Mesenteric fat pad (tissue), 1 donor: ENCODE results near the gene MRPL11. TPM values are rescaled to one million over a fixed set of nuclear protein-coding genes. Genes with fewer than 3 reads are reported as not detected.
"Not testable (repeated sequence)": the region's sequence is repeated elsewhere in the genome, so short reads cannot be mapped to it uniquely, and the experiment has no call there.

Source experiments
- DNase-seq: peaks from one replicate; pipeline ENCODE4 v3.0.0-alpha.2; 2020; ENCODE audit warnings: low spot score
- total RNA-seq: library from RNA; stranded (reverse); fragmentation: NEBNext Ultra II Directional; extraction: Animal tissue kit (Norgen Biotek cat#: 25700); gene quantifications from one replicate; pipeline ENCODE4 v1.2.1, GENCODE V29; 2021
- donor health status: DM: yes; HTN: yes; CAD: no.

Gene MRPL11
- total RNA-seq, 1 donor from 2014 or later, result 32.2 TPM

DNA sequence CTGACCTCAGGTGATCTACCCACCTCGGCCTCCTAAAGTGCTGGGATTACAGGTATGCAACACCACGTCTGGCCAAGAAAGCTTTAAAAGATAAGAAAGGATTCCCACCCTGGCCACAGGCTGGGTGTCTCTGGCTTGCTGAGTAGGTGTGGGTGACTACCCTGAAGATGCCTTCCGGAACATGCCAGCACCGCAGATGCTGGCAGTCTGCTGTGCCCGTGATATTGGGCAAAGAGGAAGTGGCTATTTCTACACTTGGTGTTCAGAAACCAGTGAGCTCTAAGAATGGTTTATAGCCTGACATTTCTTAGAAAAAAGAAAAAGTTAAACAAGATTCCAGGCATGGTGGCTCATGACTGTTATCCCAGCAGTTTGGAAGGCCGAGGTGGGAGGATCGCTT, 6.1 kb downstream of the MRPL11 start:
- no peak for DNase-seq

DNA sequence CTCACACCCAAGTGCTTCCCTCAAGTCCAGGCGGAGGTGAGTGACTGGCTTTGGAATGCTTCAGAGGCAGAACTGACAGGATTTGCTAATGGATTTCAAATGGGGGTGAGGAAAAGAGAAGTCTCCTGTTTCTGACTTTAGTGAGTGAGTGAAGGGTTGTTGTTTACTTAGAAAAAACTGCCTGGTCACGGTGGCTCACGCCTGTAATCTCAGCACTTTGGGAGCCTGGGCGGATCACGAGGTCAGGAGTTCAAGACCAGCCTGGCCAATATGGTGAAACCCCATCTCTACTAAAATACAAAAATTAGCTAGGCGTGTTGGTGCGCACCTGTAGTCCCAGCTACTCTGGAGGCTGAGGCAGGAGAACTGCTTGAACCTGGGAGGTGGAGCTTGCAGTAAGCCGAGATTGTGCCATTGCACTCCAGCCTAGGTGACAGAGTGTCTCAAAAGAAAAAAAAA, 6.7 kb downstream of the MRPL11 start:
- not testable (repeated sequence) for DNase-seq

DNA sequence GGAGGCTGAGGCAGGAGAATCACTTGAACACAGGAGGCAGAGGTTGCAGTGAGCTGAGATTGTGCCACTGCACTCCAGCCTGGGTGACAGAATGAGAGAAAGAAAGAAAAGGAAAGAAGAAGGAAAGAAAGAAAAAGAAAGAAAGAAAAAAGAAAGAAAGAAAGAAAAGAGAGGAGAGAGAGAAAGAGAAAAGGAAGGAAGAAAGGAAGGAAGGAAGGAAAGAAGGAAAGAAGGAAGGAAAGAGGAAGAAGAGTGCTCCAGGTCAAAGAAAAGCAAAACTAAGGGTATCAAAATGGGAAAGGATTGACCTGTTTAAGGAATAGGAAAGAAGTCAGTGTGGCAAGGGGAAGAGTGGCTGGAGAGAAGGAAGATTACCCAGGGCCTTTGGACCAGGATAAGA, 7.4 kb downstream of the MRPL11 start:
- DNase-seq, result not testable (repeated sequence)

DNA sequence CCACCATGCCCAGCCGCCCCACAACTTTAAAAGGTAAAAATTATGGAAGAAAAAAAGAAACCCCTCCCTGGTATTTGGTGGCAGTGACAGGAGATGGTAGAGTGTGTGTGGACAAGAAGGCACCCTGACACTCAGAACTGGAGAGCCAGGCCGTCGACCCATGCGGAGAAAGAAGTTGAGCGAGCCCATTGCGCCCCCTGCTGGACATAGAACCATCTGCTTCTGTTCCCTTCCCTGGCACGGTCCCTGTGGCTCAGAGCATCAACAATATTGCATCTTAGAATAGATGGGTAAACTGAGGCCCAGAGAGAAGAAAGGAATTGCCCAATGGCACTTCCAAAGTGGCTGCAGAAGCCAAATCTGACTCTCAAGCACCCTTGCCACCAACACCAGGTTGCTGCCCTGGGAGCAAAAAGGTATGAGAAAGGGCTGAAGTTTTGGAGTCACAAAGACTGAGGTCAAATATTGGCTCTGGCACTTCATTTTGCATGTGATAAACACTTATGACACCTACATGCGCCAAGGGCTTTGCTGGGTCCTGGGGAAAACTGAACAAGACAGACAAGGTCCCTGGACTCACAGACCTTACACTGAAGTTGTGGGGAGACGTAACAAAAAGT, 8.6 kb downstream of the MRPL11 start:
- DNase-seq, result no peak

DNA sequence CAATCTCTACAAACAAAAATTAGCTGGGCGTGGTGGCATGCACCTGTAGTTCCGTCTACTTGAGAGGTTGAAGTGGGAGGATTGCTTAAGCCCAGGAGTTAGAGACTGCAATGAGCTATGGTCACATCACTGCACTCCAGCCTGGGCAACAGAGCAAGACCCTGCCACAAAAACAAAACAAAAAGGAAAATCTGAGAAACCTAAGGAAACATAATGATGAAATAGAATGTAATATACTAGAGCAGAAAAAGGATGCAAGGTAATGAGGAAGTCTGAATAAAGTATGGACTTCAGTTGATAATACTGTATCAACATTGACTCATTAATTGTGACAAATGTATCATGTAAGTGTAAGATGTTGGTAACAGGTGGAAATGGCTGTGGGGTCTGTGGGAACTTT, 9.7 kb downstream of the MRPL11 start:
- DNase-seq, result no peak

DNA sequence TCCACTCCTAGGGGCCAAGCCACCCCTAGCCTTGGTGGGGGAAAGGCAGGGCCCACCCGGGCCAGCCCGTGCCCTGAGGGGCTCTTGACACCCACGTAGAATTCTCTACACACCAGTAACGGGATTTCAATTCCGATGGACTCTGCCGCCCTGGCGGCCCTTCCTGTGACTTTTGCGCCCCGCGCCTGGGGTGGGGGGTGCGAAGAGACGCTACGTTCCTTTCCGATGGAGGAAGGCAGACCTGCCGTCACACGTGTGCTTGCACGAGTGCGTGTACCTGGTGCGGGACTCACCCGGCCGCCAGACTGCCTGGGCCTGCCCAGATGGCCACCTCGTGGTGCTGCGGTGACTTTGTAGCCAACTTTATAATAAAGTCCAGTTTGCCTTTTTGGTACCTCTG, 12.3 kb downstream of the MRPL11 start:
- no peak for DNase-seq

DNA sequence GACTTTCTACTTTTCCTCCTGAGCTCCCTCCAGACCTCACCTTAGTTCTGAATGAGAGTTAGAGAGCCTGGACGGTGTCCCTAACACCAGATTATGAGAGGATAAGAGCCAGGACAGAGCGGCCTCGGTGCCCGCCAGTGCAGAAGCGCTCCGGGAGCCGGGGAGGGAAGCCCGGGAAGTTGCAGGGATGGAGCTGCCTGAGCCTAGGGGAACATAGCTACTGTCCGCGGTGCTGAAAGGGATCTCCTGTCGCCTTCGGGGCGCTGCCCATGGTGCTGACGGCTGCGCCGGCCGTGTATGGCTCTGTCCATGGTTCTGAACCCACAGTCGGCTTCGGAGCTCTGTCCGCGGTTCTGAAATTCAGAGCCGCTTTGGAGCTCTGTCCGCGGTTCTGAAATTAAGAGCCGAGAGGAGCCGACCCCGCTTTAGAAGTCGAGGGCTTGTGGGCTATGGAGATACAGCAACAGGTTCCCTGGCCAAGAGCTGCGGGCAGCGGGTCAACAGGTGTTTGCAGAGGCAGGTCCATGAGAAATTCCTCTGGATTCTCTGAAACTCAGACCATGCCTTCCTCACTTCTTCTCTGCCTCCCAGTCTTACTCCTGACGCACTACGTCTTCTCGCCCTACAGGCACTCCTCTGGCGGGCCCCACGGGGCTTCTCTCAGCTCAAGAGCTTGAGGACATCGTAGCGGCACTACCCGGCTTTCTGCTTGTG, 17.0 kb downstream of the MRPL11 start:
- peak; percentile 94 for DNase-seq

DNA sequence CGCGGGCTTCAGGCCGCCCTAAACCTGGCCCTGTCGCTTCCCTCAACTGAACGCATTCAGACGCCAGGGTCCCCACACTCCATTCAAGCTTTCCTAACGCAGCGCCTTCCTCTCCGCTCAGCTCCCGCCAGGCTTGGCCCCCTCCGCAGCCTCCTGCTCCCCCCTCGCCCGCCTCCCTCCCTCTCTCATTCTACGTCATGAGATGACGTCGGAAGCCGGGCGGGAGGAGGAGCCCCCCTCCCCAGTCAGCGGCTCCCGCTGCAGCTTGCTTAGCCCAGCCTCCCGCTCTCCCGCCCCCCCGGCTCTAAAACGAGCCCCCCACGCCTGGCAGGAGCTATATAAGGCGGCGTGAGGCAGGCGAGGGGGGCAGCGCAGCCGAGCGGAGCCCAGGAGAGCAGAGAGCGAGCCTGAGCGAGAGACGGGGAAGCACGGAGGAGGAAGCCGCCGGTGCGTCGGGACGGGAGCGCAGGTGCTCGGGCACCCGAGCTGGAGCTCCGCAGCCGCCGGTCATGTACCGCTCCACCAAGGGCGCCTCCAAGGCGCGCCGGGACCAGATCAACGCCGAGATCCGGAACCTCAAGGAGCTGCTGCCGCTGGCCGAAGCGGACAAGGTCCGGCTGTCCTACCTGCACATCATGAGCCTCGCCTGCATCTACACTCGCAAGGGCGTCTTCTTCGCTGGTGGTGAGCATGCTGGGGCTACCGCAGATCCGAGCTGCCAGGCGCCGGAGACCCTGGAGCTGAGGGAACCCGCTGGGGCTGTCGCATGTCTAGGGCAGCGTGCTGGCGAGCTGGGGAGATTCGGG, 17.8 kb downstream of the MRPL11 start, which contains the start of gene NPAS4:
NPAS4 (plus strand) TSS at position 365 of the 806 bp plus-strand sequence; CDS start at position 510, 145 bp downstream.
- DNase-seq, result no peak

DNA sequence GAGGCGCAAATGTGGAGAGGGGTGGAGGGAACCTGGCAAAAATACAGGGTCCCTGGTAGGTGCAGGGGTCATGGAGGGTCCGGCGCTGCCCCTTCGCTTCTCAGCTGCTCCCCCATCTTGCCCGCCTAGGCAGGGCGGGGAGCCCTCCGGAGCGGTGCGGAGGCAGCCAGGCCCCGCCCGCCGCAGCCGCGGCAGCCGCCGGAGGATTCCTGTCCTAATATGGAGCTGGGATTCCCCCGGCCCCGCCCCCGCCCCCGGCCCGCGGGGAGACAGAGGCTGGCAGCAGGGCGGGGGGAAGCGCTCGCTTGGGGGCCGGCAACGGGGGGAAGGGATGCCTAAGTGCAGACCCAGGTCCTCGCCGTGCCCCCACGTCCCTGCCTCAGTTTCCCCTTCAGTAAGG, 18.8 kb downstream of the MRPL11 start:
- DNase-seq, result no peak

DNA sequence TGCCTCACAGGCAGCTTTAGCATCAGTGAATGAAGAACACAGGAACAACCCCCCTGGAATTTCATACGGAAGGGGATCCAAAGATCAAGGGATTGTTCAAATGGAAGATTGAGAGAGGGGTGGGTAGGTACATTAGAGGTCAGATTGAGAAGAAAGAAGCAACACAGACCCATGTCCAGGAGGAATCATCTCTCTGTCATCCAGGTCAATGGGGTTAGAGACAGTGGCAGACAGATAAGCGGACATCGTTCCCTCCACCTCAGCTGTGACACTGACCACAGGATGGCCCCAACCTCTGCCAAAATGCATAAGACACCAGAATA, 19.7 kb downstream of the MRPL11 start:
- DNase-seq, result no peak

DNA sequence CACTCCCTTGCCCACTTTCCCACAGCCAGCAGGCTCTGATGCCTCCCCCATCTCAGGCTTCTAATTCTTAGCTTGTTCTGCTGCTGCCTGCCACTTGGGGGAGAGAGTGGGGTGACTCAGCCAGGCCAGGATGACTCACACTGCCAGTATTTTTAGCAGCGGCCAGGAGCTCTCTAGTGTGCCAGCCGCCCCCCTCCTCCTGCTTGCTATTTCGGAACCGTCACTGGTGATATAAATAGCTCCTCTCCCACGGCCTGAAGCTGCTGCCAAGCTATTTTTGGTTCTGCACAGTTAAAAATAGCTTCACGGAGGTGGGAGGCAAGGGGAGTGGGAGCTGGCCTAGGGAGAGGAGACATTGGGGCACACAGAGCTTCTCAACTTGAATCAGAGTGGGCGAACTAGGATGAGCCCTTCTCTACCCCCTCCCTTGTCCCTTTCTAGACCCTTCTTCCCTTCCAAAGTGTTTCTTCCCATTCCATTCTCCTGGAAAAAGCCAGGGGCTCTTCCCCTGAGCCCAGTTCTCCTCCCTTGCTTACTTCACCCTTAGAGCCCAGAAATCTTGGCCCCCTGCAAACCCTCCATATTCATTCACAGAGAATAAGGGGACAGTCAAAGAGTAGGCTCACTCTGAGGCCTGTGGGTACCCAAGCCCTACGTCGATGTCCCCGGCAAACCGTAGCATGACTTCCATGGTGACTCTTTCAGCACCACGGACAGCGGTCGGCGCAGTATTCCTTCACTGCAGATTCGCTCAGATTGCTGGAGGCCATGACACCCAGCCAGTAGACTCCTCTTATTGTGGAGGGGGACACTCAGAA, 20.3 kb downstream of the MRPL11 start:
- no peak for DNase-seq

DNA sequence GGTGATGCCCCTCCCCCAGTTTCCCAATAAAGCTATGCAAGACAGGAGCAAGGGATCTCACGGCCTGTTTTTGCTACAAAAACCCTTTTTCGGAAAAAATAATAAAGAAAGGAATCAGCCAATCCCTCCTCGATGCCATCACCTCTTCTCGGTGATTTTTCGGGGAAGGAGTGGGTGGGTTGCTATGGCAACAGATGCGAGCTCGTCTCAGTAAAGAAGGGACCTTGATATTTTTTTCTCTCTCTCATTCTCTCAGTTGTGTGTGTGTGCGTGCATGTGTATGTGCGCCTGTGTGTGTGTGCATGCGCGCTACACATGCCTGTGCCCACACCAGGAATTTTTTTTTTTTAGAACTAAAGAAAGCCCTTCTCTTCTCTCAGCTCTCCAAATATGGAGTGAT, 21.6 kb downstream of the MRPL11 start:
- DNase-seq, result no peak

DNA sequence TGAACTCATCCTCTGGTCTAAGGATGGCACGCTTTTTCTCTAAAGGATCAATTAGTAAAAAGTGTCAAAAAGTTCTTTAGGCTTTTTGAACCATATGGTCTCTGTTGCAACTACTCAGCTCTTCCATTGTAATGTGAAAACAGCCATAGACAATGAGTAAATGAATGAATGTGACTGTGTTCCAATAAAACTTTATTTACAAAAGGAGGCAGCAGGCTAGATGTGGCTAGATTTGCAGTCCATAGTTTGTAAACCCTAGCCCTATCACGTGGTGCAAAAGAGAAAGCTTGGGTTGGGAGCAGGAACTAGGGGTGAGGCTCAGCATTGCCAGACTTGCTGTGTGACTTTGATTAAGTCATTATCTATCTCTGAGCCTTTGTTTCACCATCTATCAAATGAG, 23.2 kb downstream of the MRPL11 start:
- no peak for DNase-seq

DNA sequence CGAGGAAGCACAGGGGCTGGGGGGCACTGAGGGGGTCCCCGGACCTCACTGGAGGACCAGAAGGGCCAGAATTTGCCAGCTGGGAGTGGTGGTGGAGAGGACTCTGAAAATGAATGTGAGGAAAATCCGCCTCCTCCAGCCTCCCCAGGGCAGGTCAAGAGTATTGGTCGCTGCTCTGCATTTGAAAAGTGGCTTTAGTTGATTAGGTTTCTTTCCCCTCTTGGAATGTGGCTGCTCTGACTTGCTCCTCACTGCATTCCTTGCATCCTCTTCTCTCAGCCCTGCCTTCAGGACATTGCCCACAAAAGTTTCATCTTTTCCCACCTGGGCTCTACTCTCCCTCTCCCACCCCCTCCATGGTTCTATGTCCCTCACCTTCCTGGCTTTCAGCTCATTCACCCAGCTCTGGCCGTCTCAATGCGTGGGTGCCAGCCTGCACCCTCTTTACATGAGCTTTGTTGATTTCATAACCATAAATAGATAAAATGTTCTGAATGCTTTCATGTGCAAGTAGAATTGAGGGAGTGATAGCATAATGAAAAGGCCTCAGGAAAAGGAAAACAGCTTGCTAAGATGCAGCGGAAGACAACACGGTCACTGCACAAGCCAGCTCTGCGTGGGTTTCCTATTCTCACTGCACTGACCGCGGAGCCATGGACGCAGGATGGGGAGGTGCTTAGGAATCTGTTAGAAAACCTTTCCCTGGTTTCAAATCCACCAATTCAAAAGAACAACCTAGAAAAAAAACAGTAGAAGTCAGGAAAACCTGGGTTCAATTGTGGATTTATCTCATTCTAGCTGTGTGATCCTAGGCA, 24.3 kb downstream of the MRPL11 start:
- no peak for DNase-seq

DNA sequence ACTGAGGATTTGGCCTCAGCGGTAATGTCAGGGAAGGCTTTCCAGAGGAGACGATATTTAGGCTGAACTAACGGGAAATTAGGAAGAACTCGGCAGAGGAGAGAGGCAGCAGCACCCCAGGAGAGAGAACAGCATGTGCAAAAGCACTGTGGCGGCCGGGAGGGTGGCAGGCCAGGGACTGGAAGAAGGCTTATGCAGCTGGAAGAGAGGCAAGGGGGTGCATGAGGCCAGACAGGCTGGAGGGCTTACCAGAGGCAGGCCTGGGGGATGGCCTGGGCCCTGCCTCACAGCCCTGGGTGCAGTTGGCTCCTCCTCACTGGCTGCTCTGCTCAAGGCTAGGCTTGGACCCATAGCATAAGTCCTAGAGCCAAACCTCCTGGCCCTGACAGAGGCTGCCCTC, 25.5 kb downstream of the MRPL11 start:
- DNase-seq, result no peak

DNA sequence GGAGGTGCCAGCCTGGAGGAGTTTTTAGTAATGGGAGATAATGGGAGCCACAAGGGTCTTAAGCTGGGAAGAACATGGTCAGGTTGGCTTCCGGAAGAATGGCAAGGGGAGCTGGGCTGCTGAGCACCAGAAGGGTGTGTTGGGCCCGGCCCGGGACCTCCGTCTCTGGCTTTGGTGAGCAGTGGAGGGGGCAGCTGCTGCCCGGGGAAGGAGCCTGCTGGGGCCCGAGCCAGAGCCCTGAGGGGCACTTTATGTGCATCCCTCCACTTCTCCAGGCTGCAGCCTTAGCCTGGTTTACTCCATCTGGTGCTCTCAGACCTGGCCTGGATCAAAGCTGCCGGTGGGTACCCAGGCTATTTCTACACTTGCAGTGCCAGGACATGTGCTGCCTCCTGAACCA, 26.5 kb downstream of the MRPL11 start:
- DNase-seq, result no peak

DNA sequence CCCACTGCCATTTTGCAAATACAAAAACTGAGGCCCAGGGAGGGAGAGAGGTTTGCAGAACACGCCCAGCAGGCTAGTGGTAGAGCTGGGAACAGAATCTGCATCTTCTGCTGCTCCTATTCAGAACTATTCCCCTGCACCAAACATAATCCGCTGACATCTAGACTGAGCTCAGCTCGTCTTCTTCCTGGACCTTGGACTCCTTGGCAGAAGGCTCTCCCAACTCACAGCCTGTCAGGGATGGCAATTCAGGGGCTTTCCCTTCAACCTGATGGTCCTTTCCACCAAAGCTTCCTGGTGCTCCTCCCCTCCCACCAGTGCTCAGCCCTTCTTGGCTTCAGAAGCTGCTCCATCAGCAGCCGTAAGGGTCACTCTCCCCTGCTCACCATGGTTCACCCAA, 27.3 kb downstream of the MRPL11 start:
- no peak for DNase-seq

DNA sequence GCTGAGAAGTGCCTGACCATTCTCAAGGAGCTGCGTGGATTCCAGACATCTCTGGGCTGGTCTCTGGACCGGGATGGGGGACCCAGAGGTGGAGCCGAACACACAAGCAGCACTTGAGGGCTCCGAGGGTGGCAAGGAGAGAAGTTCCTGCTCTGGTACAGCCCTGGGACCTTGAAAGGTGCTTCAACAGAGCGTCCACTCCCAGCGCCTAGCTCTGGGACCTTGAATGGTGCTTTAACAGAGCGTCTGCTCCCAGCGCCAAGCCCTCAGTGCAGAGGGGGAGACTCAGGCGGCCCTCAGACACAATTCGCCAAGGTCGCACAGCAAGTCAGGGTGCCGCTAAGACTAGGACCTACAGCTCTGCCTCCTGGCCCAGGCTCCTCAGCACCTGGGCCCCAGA, 28.5 kb downstream of the MRPL11 start:
- DNase-seq, result no peak

DNA sequence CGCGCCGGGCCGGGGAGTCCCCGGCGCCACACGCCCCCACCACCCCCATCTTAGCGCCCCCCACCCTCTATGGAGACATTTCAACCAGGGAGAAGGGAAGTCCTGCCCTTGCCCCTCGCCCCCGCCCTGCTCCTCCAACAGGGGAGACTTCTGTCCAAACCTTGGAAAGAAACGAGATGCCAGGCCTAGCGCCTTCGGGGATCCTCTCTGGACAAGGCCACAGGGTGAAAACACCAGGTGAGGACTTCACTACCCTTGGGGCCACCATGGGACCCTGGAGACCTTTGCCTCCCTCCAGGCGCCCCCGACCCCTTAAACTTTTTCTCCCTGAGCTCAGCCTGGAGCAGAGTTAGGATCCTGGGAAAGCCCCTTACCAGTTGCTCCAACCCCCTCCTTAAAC, 29.4 kb downstream of the MRPL11 start:
- no peak for DNase-seq

DNA sequence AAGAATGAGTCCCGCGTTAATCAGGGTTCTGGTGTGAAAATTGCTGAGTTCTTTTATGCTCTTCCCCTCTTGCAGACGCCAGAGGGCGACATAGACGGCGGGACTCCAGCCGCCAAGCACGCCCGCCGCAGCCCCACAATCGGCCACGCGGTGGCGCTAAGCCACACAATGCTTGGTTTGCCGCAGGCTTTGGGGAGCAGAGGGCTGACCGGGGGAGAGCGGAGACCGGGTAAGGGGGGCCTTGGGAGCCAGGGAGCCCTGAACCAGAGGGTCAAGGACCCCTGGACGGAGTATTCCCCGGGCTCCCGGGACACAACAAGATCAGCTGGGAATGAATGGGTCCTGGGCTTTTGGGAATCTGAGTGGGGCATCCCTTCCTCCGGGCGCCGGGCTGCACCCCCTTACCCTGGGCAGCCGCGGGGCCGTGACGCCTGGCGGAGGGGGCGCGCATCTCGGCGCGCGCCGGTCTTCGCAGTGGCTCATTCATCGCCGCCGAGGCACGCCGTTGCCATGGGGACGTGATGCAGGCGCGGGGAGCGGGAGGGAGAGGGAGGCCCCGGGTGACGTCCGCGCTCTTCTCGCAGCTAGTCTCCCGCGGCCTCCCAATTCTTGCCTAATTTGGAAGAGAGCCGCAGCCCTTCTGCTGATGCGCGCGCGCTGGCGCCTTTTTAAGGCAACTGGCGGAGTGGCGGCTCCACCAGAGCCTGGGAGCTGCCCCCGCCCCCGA, 30.0 kb downstream of the MRPL11 start:
- DNase-seq, result peak; percentile 96
